Frontal cortex (tissue), 4 donors: ENCODE results near the gene FRMD4A. TPM values are rescaled to one million over a fixed set of nuclear protein-coding genes. Genes with fewer than 3 reads are reported as not detected.
"Not testable (repeated sequence)": the region's sequence is repeated elsewhere in the genome, so short reads cannot be mapped to it uniquely, and the experiment has no call there.

Experiments used
- DNase-seq, 2 donors: peaks; one replicate each; pipeline ENCODE4 v3.0.0; 2012; ENCODE audit warnings: low spot score in 2 of 2
- FAIRE-seq: peaks from 2 replicates; lab custom pipeline; 2012; peaks lifted over from hg19 to GRCh38; lab: Jason Lieb, UNC
- total RNA-seq: library from RNA; depleted of rRNA; stranded (reverse); fragments of >200 nt; gene quantifications from one replicate; pipeline ENCODE4 v1.2.3, GENCODE V29; 2014
- donor health status: control.
- donor health status: control.
- donor health status: control.

The FRMD4A gene
- total RNA-seq, 1 donor from 2014 or later: 69.7 TPM

DNA sequence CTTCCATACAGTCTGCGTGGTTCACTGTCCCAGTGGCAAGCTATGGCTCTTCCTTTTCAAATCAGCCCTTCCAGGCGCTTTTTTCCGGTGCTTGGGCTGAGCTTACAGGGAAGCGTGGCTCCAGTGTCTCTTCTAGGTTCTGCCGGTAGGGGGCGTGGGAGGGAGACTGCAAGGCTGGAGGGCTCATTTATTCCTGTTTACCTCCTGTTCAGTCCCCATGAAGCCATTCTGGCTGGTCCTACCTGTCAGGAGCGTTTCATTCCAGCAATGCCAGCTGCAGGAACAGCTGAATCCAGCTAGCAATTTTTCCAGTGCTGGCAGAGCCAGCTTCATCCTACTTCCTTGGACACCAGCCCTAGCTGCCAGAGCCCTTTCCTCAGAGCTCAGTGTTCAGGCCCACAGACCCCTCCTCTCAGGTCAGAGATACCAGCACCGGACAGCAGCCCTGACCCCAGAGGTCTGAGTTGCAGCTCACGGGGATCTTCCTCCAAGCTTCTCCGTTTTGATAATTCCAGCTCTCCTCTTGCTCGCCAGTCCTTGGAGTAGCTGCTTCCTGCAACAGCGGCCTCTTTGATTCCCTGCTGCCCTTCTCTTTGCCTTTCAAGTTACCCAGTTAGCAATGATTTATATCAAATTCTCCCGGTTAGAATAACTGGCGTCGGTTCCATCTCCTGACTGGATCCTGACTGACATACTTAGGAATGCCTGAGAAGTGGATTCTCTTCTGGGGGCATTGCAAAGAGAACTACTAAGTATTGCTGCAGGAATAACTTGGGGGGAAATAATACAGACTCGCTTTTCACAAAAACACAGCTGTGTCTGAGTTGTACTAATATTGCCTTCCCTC lies 129.8 kb downstream of the FRMD4A start:
- no peak for DNase-seq
- no peak for FAIRE-seq

DNA sequence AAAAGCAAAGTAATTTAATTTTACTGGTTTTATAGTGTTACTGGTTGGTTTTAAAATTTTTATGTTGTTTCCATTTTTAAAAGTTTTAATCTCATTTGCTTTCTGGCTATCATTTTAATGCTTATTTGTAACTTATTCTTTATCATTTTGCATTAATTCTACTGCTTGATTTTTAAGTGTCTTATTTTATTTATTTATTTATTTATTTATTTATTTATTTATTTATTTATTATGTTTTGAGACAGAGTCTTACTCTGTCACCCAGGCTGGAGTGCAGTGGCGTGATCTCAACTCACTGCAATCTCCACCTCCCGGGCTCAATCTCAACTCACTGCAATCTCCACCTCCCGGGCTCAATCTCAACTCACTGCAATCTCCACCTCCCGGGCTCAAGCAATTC lies 131.6 kb downstream of the FRMD4A start:
- not testable (repeated sequence) for DNase-seq, FAIRE-seq

GRCh38 chr10:14198078-14198477 lies 132.6 kb downstream of the FRMD4A start:
- FAIRE-seq (no peak), DNase-seq (no peak)

DNA sequence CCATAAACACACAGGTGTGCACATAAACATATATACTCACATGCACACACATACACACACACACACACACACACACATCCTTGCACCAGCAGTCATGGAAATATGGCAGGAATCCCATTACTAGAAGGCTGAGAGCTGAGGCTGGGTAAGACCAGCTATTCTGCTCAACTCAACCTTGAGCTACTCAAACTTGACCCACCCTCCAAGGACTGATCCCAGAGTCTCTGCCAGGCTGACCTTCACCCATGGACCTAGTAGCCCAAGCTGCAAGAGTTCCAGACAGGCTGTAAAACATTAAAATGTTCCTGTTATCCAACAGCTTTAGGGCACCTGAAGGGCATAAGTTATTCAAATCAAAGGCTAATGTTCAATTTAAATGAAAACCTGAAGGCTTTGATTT lies 134.6 kb downstream of the FRMD4A start:
- DNase-seq: no peak
- FAIRE-seq: no peak

GRCh38 chr10:14195433-14195832 lies 135.3 kb downstream of the FRMD4A start:
- FAIRE-seq (no peak), DNase-seq (no peak)

- DNase-seq (no peak), FAIRE-seq (no peak)
These were observed 138.0 kb downstream of the FRMD4A start for GRCh38 chr10:14192746-14193145.

DNA sequence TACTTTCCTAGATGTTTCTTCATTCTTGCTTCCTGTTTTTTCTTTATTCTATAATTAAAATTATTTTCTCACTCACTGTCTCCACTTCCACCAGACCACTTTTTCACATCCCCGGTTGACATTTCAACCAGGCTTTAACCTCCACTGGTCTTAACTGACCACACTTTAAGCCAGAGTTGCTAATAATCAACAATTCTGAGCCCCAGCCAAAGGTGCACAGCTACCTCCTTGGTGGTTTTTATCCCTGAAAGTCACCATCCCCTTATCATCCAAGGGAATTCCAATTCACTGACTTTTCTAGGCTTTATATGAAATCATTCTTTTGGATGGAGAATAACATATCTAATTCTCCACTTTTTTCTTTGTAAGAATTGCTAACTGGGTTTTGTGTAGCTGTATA lies 138.9 kb downstream of the FRMD4A start:
- FAIRE-seq: no peak
- DNase-seq: no peak

DNA sequence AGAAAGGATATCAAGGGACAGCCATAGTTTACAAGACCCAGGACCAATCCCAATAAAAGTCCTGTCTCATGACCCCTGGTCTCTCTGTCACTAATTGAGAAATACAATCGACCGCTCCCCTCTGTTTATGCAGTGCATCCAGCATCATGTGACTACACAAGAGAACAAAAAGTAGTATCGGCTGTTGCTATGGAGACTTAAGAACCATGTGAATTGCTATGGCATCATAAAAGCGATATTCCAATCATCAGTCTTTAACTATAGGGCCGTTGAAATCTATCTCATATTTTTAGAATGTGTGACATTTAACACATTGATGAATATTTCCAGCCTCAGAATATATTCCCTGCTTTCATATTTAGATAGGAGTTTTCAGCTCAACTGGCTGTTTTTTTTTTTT lies 139.3 kb downstream of the FRMD4A start:
- DNase-seq (no peak), FAIRE-seq (no peak)

DNA sequence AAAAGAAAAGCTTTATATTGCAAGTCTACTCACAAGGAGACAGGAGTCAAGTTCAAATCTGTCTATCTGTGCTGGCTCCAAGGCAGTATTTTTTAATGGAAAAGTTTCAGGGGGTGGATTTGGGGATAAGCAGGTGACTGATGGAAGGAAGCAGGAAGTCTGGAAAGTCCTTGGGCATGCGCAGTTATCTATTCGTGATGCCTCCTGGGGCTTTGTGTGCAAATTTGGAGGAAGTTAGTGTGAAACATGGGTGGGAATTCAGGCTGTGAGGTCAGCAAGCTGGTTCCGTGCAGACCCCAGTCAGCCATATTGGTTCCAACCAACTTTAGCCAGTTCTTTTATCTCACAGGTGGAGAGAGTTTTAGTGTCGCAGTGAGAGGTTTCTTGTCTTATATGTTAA lies 140.0 kb downstream of the FRMD4A start:
- FAIRE-seq (no peak), DNase-seq (no peak)

DNA sequence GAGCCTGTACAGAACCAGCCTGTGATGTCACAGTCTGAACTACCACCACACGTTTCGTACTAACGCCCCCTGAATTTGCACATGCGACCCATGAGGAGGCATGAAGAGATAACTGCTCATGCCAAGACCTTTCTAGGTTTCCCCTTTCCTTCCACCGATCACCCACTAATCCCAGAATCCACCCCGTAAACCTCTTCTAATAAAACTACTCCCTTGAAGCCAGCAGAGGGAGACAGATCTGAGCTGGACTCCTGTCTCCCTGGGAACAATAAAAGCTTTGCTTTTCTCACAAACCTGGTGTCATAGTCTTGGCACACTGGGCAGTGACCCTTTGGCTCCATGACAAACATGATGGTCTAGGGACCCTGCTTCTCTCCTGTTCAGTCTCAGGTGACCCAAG lies 144.5 kb downstream of the FRMD4A start:
- DNase-seq (no peak), FAIRE-seq (no peak)

DNA sequence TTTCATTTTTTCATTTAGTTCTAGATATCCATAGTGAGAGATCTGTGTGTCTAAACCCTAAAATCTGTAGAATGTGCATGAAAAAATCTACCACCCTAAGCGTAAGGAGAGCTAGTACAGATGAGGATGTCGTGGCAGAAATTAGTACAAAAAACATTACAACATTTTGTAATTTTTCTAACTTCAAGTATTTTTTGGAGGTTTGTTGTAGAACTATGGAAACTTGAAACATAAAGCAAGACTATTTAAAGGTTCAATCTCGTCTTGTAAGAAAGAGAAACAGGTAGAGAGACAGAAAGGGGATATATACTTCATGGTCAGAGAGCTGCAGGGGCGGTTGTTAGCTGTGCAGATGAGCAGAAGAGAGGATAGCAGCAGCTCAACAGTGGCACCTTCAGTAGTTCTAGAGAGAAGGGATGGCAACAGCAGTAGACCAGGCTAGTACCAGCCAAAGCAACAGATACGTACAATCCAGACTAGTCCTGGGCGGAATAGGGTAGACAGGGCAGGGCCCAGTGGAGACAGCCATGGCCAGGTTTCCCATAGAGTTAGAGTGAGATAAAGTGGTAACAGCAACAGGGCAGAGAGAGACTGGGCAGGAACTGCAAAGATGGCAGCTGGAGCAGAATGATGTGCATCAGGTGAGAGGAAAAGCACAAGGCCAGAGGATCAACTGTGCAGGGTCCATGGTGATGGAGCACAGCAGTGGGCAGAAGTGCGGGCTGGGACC lies 145.2 kb downstream of the FRMD4A start:
- DNase-seq: no peak
- FAIRE-seq: no peak

- FAIRE-seq (no peak), DNase-seq (no peak)
These were observed 145.8 kb downstream of the FRMD4A start for GRCh38 chr10:14184841-14185315.

DNA sequence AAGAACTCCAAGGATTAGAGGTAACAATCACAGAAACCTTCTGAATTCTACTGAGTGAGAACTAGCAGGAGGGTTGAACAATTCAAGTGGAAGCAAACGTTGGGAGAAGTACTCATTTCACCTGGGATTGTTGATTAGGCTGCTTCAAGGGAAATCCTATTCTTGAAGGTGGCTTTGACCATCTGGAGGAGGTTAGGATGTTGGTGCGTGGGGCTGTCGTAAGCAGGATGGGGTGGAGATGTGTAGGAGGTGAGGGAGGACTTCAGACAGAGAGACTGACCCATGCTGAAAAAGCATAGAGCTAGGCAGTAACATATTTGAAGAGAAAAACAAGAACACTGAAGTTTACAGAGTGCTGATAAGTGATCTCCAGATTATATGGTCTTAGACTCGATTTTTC lies 147.9 kb downstream of the FRMD4A start:
- FAIRE-seq: no peak
- no peak for DNase-seq

DNA sequence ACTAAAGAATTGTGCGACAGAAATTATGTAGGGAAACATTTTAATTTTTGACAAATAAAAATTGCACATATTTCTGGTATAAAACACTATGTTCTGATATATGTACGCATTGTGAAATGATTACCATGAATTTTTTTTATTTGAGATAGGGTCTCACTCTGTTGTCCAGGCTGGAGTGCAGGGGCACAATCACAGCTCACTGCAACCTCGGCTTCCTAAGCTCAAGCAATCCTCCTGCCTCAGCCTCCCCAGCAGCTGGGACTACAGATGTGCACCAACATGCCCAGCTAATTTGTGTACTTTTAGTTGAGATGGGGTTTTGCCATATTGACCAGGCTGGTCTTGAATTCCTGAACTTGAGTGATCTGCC lies 149.2 kb downstream of the FRMD4A start:
- no peak for FAIRE-seq
- DNase-seq: no peak

DNA sequence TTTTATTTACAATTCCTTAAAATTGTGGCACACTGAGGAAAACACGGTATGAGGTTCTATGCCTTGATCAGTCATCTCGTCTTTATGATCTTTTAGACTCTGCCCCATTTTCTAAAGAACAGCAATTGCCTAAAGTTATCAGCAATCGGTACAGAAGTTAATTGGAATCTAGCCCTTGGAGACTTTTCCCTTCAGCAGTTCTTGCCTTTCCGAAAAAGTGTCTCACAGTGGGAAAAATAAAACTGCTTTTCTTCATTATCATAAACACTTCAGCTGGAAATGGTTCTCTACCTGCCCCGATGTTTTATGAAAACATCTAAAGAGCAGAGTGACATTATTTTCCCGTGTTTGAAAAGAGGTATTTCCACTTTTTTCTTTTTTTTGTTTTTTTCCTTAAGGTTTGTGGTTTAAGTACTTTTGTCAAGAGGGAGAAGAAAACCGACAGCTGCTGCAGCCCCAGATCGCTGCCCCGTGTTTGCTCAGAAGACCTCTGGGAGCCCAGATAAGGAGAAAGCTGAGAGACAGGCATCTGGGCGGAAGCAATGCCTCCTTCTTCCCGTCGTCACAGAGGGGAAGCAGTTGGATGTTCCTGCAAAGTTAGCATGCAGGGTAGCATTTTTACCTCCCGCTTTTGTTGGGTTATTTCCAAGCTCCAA lies 149.7 kb downstream of the FRMD4A start:
- FAIRE-seq (no peak), DNase-seq (no peak)

GRCh38 chr10:14179251-14179650 lies 151.5 kb downstream of the FRMD4A start:
- no peak for FAIRE-seq
- DNase-seq: no peak

DNA sequence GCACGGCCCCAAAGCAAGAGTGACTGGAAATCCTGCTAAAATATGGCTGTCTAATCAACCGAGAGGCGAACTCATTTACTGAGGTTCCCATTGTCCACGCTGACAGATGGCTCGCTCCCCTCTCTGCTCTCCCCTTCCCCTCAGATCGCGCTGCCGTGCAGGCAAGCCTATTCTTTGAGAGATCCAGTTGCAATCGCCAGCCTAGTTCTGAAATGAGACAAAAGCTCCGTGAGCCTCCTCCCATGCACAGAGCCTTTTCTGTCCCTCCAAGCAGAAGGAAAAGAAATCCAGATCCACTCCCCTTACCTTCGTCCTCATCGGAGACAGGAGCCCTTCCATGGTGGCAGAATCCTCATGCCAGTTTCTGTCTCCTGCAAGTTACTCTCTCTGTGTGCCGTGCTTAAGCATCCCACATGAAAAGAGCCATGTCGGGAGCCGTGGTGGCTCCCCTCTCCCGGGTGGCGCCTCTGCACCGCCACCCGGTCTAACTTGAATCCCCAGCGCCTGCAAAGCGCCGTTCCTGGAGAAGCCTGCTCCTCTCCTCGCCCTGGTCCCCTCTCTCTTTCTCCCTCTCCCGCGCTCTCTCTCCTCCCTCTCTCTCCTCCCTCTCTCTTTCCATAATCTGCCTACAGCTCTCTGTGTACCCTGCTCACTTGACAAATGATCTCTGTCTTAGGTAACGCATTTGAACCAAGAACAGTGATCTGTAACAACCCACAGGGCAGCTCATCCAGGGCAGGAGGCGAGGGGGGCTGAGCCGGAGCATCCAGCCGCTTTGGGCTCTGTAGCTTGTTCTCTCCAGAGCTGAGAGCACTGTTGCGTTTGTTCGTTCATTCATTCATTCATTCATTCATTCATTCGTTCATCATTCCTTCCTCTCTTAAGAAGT lies 156.8 kb downstream of the FRMD4A start:
- no peak for FAIRE-seq
- no peak for DNase-seq

DNA sequence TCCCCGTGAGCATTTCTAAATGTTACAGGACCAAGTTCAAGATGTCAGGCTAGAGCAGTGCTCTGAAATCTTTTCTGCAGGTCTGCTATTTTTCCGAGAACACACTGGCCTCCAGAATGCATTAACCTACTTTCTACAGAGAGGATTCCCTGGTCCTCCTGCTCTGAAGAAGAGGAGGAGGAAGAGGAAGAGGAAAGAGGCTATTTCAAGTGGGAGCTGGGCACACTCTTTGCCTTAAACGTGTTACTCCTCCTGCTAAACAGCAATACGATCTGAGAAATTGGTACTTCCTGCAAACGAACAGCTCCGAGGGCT lies 157.4 kb downstream of the FRMD4A start:
- FAIRE-seq (no peak), DNase-seq (no peak)

GRCh38 chr10:14172336-14172950 lies 158.3 kb downstream of the FRMD4A start:
- FAIRE-seq (no peak), DNase-seq (no peak)

DNA sequence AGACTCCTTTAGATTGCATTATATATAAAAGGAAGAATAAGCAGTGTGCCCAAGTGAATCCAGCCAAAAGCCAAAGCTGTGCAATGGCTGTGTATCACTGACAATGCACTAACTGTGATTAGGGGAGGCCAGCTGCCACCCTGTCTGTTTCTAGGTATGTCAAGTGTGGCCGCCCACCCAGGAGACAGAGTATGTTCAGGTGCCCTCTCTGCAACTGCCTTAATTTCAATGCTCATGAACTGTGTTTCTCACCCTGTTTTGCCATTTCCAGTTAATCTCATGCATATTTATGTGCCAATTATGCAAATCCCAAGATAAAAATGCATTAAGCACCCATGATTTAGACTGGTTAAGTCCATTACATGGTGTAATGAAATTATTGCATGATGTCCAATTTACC lies 159.4 kb downstream of the FRMD4A start:
- FAIRE-seq: no peak
- DNase-seq: no peak
